PC-9 (cell line): ENCODE measurements around the gene FAM163B.

Source experiments
- EZH2 ChIP-seq: fragments of 200-600 bp; sonication (generic); IDR thresholded peaks from 2 replicates; pipeline ENCODE4 v1.8.0; 2017; ENCODE audit warnings: antibody characterized with exemption, low read depth
- TF ChIP-seq, protein P1 (sequence below): fragments of 200-600 bp; sonication (generic); conservative IDR thresholded peaks from 2 replicates; pipeline ENCODE4 v1.6.1; 2017; ENCODE audit warnings: mixed run types, antibody characterized with exemption, mild to moderate bottlenecking, moderate library complexity

DNA sequence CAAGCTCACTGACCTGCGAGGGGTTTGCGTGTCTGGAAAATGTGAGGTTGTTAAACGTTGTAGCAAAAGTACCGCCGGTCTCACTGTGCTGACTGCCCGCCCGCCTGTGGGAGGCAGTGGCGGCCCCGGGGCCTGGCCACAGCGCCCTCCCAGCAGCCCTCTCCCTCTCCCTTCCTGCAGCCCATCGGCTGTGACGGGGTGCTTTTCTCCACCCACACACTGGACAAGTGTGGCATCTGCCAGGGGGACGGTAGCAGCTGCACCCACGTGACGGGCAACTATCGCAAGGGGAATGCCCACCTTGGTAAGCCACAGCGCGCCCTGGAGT, 68.5 kb downstream of the FAM163B start:
- TF ChIP-seq, protein P1, sequence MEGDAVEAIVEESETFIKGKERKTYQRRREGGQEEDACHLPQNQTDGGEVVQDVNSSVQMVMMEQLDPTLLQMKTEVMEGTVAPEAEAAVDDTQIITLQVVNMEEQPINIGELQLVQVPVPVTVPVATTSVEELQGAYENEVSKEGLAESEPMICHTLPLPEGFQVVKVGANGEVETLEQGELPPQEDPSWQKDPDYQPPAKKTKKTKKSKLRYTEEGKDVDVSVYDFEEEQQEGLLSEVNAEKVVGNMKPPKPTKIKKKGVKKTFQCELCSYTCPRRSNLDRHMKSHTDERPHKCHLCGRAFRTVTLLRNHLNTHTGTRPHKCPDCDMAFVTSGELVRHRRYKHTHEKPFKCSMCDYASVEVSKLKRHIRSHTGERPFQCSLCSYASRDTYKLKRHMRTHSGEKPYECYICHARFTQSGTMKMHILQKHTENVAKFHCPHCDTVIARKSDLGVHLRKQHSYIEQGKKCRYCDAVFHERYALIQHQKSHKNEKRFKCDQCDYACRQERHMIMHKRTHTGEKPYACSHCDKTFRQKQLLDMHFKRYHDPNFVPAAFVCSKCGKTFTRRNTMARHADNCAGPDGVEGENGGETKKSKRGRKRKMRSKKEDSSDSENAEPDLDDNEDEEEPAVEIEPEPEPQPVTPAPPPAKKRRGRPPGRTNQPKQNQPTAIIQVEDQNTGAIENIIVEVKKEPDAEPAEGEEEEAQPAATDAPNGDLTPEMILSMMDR = no peak
- TF ChIP-seq EZH2 = no peak
